ENCODE data around the gene PRMT7. TPM values are rescaled to one million over a fixed set of nuclear protein-coding genes. Genes with fewer than 3 reads are reported as not detected.

Gene PRMT7
- total RNA-seq, 1 experiment from 2014 or later: 92.0 TPM

DNA sequence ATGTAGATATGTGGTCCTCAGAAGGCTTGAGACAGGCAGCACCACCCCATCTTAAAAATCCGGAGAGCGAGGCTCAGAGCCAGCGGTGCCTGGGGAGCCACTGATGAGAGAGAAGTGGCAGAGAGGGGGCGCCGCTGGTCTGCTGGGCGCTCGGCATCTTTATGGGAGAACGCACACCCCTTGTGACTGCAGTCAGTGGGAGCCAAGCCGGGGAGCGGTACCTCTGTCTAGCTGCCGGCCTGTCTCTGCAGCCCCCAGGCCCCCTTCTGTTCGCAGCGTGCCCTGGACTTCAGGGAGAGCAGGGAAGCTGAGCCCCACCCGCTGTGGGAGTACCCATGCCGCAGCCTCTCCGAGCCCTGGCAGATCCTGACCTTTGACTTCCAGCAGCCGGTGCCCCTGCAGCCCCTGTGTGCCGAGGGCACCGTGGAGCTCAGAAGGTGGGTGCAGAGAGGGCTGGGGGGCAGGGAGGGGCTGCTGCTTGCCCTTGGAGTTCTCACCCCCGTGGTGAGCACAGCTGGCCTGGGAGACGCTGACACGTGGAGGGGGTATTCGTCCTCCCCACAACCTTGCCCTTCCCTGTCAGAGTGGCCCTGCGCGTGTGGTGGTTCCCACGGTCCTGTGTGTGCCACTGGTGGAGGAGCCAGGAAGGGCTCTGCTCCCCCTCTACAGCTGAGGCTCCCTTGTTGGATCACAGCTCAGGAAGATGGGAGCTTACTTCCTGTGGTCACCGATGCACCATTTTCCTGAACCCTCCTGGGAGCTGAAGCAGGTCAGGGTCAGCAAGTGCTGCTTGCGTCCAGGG, 44.8 kb downstream of the PRMT7 start:
- in situ Hi-C loops (cut with HindIII; ENCODE audit: low pct_unique_long_range_greater_than_20kb, low sequenced_read_pairs): no loop called here
- DNase-seq (ENCODE audit: low read depth): no peak

DNA sequence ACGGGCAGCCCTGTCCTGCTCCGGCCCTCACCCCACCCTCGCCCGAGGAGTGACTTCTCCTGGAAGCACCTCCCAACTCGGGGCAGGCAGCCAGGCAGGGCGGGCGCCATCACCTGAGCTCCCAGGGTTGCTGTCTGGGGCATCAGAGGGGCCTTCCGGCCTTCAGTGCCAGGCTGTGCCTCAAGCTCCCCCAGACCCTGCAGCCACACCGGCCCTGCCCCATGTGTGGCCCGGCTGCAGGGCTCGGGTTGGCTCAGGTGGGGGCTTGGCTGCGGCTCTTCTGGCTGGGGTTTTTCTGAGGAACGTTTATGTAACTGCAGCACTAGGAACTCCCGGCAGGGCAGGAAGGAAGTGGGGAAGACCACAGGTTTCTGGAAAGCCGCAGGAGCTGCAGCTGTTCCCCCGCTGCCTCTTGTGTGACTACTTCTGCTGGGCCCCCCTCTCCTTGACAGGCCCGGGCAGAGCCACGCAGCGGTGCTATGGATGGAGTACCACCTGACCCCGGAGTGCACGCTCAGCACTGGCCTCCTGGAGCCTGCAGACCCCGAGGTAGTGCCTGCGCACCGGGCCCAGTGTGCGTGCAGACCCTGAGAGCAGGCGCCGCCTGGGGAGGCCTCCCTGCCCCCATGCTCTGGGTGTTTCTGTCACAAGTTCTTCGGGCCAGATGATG, 45.6 kb downstream of the PRMT7 start:
- DNase-seq (ENCODE audit: low read depth): no peak
- in situ Hi-C loops (cut with HindIII; ENCODE audit: low pct_unique_long_range_greater_than_20kb, low sequenced_read_pairs): no loop called here

GRCh38 chr16:68356919-68357286, 46.1 kb downstream of the PRMT7 start:
- in situ Hi-C loops (cut with HindIII; ENCODE audit: low pct_unique_long_range_greater_than_20kb, low sequenced_read_pairs): no loop called here
- no peak for DNase-seq (ENCODE audit: low read depth)

DNA sequence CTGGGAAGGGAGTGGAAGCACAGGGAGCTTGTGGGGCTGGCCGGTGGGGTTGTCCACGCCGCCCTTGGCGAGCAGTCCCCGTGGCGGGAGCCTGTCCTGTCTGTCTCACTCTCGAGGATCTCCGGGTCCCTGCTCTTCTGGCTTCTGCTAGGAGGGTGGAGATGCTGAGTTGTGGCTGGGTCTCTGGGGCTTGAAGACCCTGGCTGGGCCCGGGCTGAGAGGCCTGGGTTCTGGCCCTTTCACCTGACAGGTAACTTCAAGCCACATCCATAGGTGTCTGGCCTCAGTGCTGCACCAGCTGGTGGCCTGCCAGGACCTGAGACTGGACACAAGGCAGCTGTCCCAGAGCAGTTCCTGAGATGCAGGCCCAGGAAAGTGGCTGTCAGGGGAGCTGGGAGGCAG, 46.7 kb downstream of the PRMT7 start:
- in situ Hi-C loops (cut with HindIII; ENCODE audit: low pct_unique_long_range_greater_than_20kb, low sequenced_read_pairs): no loop called here
- no peak for DNase-seq (ENCODE audit: low read depth)

- no peak for DNase-seq (ENCODE audit: low read depth)
Observed at GRCh38 chr16:68357923-68358322, 47.1 kb downstream of the PRMT7 start.

GRCh38 chr16:68358951-68359350, 48.1 kb downstream of the PRMT7 start:
- in situ Hi-C loops (cut with HindIII; ENCODE audit: low pct_unique_long_range_greater_than_20kb, low sequenced_read_pairs): no loop called here
- no peak for DNase-seq (ENCODE audit: low read depth)

More at GRCh38 chr16:68357923-68358322, 47.1 kb downstream of the PRMT7 start:
- in situ Hi-C loops (cut with HindIII; ENCODE audit: low pct_unique_long_range_greater_than_20kb, low sequenced_read_pairs): no loop called here

GRCh38 chr16:68359398-68360191, 48.8 kb downstream of the PRMT7 start:
- in situ Hi-C loops (cut with HindIII; ENCODE audit: low pct_unique_long_range_greater_than_20kb, low sequenced_read_pairs): no loop called here
- no peak for DNase-seq (ENCODE audit: low read depth)

GRCh38 chr16:68360547-68360946, 49.7 kb downstream of the PRMT7 start:
- in situ Hi-C loops (cut with HindIII; ENCODE audit: low pct_unique_long_range_greater_than_20kb, low sequenced_read_pairs): no loop called here
- DNase-seq (ENCODE audit: low read depth): no peak

- no peak for DNase-seq (ENCODE audit: low read depth)
- in situ Hi-C loops (cut with HindIII; ENCODE audit: low pct_unique_long_range_greater_than_20kb, low sequenced_read_pairs): no loop called here
Observed at GRCh38 chr16:68360956-68361355, 50.1 kb downstream of the PRMT7 start.

DNA sequence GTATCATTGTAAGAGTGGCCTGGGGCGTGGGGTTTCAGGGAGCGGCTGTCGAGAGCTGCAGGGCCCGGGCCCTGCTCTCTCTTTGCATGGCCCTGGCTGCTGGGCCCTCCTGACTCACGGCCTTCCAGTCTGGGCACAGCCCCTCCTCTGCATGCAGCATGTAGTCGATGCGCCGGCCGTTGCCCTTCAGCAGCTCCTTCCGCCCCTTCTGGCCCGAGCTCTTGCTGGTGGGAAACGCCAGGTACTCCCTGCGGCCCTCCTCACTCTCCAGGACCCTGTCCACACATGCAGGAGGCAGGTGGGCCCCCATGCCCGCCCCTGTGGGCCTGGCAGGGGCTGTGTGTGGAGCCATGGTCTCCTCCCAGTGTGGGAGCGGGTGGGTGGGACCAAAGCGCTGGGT, 50.7 kb downstream of the PRMT7 start:
- DNase-seq (ENCODE audit: low read depth): no peak
- in situ Hi-C loops (cut with HindIII; ENCODE audit: low pct_unique_long_range_greater_than_20kb, low sequenced_read_pairs): no loop called here

DNA sequence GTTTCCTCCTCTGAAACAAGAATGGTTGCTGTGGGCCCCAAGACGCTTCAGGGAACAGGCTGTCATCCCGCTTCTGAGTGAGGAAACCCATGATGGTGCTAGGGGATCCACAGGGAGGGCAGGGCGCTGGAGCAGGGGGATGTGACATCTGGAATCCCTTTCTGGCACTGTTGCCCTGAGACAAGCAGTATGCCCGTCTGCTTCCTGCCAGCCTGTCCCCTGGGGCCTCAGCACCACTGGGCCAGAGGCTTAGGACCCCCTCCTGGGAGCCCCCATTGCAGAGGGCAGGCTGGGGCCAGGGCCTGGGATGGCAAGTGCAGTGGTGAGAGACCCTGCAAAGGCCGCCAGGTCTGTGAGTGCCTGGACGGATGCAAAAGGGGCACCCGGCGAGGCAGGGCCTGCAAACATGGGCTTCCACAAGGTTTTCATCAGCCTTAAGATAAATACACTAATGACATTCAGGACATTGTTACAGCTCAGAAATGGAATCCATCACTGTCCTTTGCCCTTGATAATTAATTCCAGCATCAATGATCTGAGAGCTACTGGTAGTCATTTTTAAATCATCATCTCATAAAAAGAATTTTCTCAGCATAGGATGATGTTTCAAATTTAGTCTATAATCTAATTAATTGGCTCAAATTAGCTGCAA, 51.6 kb downstream of the PRMT7 start:
- in situ Hi-C loops (cut with HindIII; ENCODE audit: low pct_unique_long_range_greater_than_20kb, low sequenced_read_pairs): no loop called here
- DNase-seq (ENCODE audit: low read depth): no peak

DNA sequence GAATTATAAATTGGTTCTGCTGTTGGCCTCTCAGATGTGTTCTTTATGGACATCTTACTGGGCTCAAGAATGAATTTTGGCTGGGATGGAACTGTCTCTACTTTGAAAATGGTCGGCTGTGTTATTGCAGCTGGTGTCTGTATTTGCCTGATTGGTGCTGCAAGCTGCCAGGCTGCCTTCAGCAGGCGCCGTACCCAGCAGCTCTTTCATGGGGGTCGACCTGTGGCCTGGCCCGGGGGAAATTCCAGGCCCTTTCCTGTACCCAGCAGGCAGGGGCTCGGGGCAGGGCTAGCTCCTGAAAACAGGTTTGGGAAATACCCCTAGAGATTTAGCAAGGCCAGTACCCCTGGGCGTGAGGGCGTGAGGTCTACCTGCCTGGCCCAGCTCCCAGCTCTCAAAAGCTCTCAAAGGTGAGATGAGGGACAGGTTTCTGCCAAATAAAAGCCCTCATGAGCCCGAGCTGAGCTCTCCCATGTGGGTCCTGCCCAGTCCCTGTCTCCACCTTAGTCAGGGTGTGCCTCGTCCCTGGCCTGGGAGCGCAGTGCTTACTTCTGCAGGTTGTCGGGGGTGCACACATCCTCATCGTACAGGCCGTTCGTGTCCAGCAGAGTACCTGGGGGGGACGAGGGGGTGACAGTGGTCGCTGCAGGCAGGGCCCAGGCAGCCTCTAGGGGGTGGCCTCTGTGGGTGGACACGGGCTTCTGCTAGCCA, 52.3 kb downstream of the PRMT7 start:
- no peak for DNase-seq (ENCODE audit: low read depth)
- in situ Hi-C loops (cut with HindIII; ENCODE audit: low pct_unique_long_range_greater_than_20kb, low sequenced_read_pairs): no loop called here

DNA sequence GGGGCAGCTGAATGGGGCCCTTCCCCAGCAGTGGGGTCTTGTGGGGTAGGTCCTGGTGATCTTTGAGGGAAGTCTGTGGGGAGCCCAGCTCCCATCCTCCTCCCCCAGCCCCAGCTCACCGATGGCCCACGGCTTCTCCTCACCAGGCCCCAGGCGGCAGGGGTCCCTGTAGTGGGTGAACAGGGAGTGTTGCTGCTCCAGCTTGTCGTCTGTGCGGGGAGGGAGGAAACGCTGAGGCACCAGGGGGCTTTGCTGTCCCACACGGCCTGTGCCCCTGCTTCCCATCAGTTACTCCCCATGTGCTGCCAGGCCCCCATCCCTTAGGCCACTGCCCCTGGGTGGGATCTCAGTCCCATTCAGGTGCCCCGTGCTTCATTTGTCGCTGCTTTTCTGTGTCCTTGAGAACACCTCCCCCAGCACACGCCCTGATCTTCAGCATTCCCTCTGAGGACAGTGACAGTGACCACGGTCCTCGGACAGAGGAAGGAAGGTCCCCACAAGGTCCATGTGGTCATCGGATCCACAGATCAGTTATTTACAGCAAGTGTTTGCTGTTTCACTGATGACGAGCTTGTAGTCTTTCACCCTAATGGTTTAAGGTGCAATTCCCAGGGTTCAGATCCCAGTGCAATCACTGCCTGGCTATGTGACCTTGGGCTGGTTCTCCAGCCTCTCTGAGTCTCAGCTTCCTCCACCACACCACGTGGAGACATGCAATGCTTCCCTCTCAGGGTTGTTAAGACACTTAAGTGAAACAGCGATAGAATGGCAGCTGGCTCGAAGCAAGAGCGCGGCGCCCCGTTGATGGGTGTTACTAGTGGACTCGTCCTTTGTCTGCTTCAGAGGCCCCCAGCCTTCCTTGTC, 53.1 kb downstream of the PRMT7 start:
- DNase-seq (ENCODE audit: low read depth): no peak
- in situ Hi-C loops (cut with HindIII; ENCODE audit: low pct_unique_long_range_greater_than_20kb, low sequenced_read_pairs): no loop called here

- in situ Hi-C loops (cut with HindIII; ENCODE audit: low pct_unique_long_range_greater_than_20kb, low sequenced_read_pairs): no loop called here
- no peak for DNase-seq (ENCODE audit: low read depth)
Observed at GRCh38 chr16:68364561-68364998, 53.8 kb downstream of the PRMT7 start.

- peak; percentile 21 for DNase-seq (ENCODE audit: low read depth)
- in situ Hi-C loops (cut with HindIII; ENCODE audit: low pct_unique_long_range_greater_than_20kb, low sequenced_read_pairs): no loop called here
Observed at GRCh38 chr16:68365167-68365817, 54.5 kb downstream of the PRMT7 start.

DNA sequence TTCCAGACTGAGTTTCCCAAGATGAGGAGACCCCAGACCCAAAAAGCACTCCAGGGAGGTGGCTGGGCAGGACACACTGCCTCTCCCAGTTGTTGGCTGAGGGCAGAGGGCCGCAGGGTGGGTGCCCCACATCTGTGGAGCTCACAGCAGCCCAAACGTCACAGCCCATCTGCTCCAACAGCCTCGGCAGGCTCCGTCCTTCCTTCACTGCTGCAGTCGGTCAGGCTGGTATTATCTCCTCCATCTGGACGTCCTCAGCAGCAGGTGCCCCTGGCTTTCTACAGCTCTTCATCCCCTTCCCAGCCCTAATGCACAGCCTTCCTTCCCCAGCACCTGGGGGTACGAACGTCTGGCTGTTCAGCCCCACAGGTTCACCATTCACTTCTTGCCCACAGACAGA, 55.2 kb downstream of the PRMT7 start:
- in situ Hi-C loops (cut with HindIII; ENCODE audit: low pct_unique_long_range_greater_than_20kb, low sequenced_read_pairs): no loop called here
- no peak for DNase-seq (ENCODE audit: low read depth)

- in situ Hi-C loops (cut with HindIII; ENCODE audit: low pct_unique_long_range_greater_than_20kb, low sequenced_read_pairs): no loop called here
- DNase-seq (ENCODE audit: low read depth): no peak
Observed at GRCh38 chr16:68367030-68367429, 56.2 kb downstream of the PRMT7 start.
